ENCODE data around the gene SNX5. TPM values are rescaled to one million over a fixed set of nuclear protein-coding genes. Genes with fewer than 3 reads are reported as not detected.
"Not testable (repeated sequence)": the region's sequence is repeated elsewhere in the genome, so short reads cannot be mapped to it uniquely, and the experiment has no call there.

Gene SNX5
- polyA plus RNA-seq, 1 donor = 273 TPM

GRCh38 chr20:17963114-17963897, 5.3 kb downstream of the SNX5 start:
- DNase-seq = no peak

GRCh38 chr20:17961587-17961940, 7.0 kb downstream of the SNX5 start:
- DNase-seq = no peak

GRCh38 chr20:17960927-17961586, 7.5 kb downstream of the SNX5 start:
- no peak for DNase-seq

GRCh38 chr20:17960400-17960885, 8.2 kb downstream of the SNX5 start:
- not testable (repeated sequence) for DNase-seq

- no peak for DNase-seq
Observed at GRCh38 chr20:17959257-17959627, 9.4 kb downstream of the SNX5 start.

GRCh38 chr20:17958373-17959256, 10.0 kb downstream of the SNX5 start:
- DNase-seq = no peak

GRCh38 chr20:17957505-17958363, 10.9 kb downstream of the SNX5 start:
- no peak for DNase-seq

- no peak for DNase-seq
Observed at GRCh38 chr20:17956099-17956685, 12.4 kb downstream of the SNX5 start.

- DNase-seq = no peak
Observed at GRCh38 chr20:17955302-17955701, 13.3 kb downstream of the SNX5 start.

GRCh38 chr20:17953935-17954334, 14.7 kb downstream of the SNX5 start:
- no peak for DNase-seq

GRCh38 chr20:17952692-17953684, 15.6 kb downstream of the SNX5 start:
- DNase-seq = no peak

- no peak for DNase-seq
Observed at GRCh38 chr20:17951323-17951722, 17.3 kb downstream of the SNX5 start.

- no peak for DNase-seq
Observed at GRCh38 chr20:17950670-17951069, 17.9 kb downstream of the SNX5 start.

GRCh38 chr20:17949899-17950298, 18.7 kb downstream of the SNX5 start:
- no peak for DNase-seq

- DNase-seq = no peak
Observed at GRCh38 chr20:17948442-17948841, 20.2 kb downstream of the SNX5 start.

GRCh38 chr20:17947474-17947815, 21.1 kb downstream of the SNX5 start:
- DNase-seq = no peak

GRCh38 chr20:17946572-17947473, 21.8 kb downstream of the SNX5 start:
- DNase-seq = no peak

GRCh38 chr20:17946040-17946439, 22.6 kb downstream of the SNX5 start:
- DNase-seq = no peak

- no peak for DNase-seq
Observed at GRCh38 chr20:17944854-17945474, 23.6 kb downstream of the SNX5 start.
